Fibroblast of mammary gland (primary cell): ENCODE data around the gene IGSF6.

ENCODE experiments used
- DNase-seq: peaks from one replicate; pipeline ENCODE4 v3.0.0-alpha.2; 2010; ENCODE audit warnings: low read depth
- H3K4me3 ChIP-seq: 2 replicates; pipeline ENCODE4 v1.5.1; 2011; ENCODE audit warnings: low read depth, mild to moderate bottlenecking, low read length, moderate library complexity; ENCODE audit not compliant: control insufficient read depth
- TF ChIP-seq, protein P1 (sequence below): conservative IDR thresholded peaks from 2 replicates; pipeline ENCODE4 v1.5.1; 2011; ENCODE audit warnings: low read depth, low read length, inconsistent platforms; ENCODE audit not compliant: control insufficient read depth, insufficient read depth

Gene IGSF6

DNA sequence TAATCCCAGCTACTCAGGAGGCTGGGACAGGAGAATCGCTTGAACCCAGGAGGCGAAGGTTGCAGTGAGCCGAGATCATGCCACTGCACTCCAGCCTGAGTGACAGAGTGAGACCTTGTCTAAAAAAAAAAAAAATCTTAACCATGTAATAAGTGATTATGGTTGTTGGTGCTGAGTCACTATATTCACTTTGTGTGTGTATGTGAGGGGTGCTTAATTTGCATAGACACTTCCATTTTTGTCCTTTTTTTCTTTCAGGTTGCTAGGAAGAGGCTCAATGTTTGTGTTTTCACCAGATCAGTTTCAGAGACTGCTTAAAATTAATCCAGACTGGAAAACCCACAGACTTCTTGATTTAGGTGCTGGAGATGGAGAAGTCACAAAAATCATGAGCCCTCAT lies 34.8 kb downstream of the IGSF6 start:
- no peak overlapping the region for H3K4me3 ChIP-seq
- TF ChIP-seq, protein P1, sequence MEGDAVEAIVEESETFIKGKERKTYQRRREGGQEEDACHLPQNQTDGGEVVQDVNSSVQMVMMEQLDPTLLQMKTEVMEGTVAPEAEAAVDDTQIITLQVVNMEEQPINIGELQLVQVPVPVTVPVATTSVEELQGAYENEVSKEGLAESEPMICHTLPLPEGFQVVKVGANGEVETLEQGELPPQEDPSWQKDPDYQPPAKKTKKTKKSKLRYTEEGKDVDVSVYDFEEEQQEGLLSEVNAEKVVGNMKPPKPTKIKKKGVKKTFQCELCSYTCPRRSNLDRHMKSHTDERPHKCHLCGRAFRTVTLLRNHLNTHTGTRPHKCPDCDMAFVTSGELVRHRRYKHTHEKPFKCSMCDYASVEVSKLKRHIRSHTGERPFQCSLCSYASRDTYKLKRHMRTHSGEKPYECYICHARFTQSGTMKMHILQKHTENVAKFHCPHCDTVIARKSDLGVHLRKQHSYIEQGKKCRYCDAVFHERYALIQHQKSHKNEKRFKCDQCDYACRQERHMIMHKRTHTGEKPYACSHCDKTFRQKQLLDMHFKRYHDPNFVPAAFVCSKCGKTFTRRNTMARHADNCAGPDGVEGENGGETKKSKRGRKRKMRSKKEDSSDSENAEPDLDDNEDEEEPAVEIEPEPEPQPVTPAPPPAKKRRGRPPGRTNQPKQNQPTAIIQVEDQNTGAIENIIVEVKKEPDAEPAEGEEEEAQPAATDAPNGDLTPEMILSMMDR: no peak
- no peak for DNase-seq

DNA sequence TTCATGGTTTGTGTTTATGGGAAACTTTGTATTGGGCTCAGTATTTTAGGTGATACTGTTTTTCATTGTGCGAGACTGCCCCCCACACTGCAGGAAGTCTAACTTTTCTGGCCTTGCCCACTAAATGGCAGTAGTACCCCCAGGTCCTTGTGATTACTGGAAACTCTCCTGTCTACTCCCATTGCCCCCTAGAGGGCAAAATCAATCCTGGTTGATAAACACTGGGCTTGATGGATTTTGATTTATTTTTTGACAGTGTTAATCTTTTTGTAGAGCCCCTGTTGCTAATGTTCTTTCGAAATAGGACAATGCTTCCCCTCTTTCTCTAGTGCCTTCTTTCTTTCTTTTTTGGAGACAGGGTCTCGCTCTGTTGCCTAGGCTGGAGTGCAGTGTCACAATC lies 37.5 kb downstream of the IGSF6 start:
- TF ChIP-seq, protein P1: no peak
- no peak for DNase-seq
- H3K4me3 ChIP-seq: no peak overlapping the region

DNA sequence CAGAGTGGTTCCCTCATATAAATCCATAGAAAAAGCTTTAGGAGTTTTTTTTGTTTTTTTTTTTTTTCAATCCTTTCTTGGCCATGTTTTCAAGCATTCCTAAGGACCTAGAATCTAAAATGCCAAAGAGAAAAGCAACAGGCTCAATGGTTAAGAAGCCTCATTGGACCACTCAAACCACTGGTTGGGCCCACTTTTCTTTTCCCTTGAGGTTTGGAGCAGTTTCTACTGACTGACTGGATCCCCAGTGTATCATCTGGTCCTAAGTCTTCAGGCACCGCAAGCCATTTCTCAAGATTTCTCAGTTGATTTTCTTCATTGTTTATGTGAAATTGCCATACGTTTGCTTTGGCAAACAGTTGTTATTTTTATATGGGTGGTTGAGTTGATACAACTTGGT lies 38.6 kb downstream of the IGSF6 start:
- H3K4me3 ChIP-seq: no peak overlapping the region
- TF ChIP-seq, protein P1: no peak
- DNase-seq: no peak

DNA sequence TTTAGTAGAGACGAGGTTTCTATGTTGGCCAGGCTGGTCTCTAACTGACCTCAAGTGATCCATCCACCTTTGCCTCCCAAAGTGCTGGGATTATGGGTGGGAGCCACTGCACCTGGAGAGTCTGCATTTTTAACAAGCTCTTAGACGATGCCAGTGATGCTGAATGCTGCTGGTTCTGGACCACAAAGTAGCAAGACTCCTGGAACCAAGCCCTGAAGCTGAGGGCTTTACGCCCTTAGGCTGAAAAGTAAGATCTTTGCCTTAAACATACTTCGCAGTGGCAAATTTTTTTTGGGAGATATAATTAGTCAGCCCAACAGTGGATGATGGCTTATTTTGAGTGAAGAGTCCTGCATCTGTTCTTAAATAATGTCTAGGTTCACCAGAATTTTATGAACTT lies 39.0 kb downstream of the IGSF6 start:
- DNase-seq: no peak
- H3K4me3 ChIP-seq: no peak overlapping the region
- TF ChIP-seq, protein P1: no peak

GRCh38 chr16:21611556-21612384 lies 40.6 kb downstream of the IGSF6 start:
- DNase-seq: peak; percentile 32
- TF ChIP-seq, protein P1: no peak
- no peak overlapping the region for H3K4me3 ChIP-seq

DNA sequence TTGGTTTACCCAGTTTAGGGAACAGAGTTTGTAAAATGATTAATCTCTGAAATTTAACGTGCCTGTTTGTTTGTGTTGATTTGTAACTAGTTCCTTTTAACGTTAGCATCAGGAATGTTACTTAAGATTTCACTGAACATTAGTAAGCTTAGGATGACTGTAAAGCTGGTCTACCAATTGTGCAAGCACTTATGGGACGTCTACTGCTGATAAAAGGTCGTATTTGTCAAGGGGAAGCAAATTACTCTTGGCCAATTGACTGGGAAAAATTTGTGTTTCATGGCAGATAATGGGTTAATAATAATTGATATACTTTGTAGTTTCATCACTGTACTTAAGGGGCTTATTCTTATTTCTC lies 41.2 kb downstream of the IGSF6 start:
- peak; percentile 81 for DNase-seq

More for the DNA sequence above, 41.2 kb downstream of the IGSF6 start:
- no peak overlapping the region for H3K4me3 ChIP-seq
- TF ChIP-seq, protein P1: no peak
